ENCODE results near the gene GATM.
"Not testable (repeated sequence)": the region's sequence is repeated elsewhere in the genome, so short reads cannot be mapped to it uniquely, and the experiment has no call there.

Gene GATM

DNA sequence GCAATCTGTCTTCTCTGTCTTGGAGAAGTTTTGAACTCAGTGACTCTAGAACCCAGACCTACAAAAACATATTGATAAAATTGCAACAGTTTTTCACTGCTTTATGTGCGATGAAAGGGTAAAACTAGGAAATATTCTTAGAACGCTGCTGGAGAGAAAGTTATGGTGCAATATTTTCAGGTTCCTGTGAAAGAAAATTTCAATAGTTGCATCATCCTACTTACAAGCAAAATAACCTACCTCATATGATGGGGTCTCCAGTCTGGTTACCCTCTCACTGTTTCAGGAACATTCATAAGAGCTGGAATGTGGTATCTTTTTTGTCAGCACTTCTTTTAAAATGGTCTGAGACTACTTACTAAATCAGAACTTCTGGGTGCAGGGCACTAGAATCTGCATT, 27.1 kb downstream of the GATM start:
- DNase-seq (ENCODE audit: low read depth in 2 of 2) = no peak

DNA sequence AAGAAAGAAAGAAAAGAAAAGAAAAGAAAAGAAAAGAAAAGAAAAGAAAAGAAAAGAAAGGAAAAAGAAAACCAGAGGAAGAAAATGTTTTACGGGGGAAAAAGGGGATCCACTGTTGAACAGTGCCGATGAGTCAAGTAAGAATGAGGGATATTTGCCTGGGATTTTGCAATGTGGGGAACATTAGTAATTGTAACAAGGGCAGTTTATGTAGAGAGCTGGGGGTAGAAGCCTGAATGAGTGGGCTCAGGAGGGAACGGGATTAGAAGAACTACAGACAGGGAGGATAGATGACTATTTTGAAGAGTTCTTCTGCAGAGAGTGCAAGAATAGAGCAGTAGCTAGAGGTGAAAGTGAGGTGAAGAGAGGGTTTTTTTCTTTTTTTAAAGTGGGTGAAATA, 28.7 kb downstream of the GATM start:
- no peak for DNase-seq (ENCODE audit: low read depth in 2 of 2)

DNA sequence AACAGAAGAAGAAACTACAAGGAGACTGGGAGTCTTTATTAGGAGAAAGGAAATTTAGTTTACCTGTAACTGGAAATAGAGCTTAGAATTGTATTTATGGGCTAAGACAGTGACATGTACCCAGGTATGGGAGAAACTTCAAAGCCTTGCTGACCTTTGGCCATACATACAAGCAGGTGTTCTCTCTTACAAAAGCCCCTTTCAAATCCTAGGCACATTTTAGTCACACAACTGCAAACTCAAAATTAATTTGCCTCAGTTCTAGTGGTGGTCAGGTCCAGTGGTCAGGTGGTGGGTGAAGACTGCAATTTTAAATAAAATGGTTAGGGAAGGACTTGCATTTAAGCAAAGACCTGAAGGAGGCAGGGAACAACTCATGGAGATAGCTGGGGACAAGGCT, 30.4 kb downstream of the GATM start:
- no peak for DNase-seq (ENCODE audit: low read depth in 2 of 2)

DNA sequence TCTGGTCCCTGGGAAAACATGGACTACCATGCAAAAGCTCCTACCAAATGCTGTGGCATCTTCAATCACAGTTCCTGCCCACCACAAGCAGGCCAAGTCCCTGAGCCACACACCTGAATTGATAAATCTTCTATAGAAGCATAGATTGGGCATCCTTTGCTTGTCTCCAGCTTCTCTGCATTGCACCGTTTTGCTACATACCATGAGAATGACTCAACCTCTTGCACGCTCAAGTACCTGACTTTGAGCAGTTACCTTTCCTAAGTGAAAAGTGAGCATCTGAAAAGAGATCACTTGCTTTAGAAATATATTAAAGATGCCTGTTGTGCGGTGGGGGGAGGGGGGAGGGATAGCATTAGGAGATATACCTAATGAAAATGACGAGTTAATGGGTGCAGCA, 31.3 kb downstream of the GATM start:
- DNase-seq (ENCODE audit: low read depth in 2 of 2) = no peak

DNA sequence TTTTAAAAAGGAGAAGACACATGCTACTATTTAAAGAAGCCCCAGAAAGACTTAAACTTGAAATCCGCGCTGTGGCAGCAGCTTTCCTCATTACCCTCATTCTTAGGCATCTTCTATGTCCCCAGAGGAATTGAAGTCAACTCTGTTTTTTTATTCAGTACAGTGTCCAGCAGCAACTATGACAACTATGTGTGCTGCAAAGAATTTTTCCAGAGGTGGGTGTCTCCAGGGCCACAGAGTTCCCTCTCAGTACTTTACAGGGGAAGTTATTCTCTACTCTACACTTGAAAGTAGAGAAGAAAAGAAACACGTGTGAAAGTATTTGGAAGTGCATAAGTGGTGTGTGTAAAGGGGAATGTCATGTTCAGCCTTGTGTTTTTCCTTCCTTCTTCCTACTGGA, 32.0 kb downstream of the GATM start:
- DNase-seq (ENCODE audit: low read depth in 2 of 2) = no peak

DNA sequence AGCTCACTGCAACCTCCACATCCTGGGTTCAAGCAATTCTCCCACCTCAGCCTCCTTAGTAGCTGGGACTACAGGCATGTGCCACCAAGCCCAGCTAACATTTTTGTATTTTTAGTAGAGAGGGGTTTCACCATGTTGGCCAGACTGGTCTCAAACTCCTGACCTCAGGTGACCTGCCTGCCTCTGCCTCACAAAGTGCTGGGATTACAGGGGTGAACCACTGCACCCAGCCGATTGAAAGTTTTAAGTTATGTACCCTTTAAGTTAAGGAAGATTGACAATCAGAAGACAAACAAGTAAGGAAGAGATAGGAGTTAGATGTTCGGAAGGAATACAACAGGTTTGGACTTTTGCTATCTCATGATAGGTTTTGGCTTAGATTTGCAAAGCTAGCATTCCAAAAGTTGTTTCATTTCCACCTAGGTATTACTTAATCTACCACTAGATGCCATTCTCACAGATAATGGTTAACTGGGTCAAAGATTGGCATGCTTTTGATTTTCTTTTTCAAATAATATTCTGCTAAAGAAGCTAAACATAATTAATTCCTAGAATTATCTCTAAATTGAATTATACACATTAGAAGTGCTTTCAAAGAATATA, 35.0 kb downstream of the GATM start:
- DNase-seq (ENCODE audit: low read depth in 2 of 2) = no peak

DNA sequence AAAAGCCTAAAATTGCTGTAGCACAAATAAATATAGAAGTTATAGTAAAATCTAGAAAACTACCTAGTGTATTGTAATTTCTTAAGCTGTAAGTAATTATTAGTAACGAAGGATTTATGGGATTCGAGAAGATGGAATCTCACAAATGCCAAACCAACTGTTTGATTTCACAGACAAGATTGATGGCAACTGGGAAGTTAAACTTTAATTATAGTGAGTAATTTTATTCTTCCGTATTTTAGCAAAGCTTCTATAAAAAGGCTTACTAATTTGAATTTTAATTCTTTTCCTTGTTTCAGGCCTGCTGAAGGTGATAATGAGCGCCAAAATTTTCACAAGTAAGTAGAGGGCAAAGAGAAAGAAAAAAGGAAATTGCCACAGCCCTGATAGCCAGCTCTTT, 36.6 kb downstream of the GATM start:
- no peak for DNase-seq (ENCODE audit: low read depth in 2 of 2)

DNA sequence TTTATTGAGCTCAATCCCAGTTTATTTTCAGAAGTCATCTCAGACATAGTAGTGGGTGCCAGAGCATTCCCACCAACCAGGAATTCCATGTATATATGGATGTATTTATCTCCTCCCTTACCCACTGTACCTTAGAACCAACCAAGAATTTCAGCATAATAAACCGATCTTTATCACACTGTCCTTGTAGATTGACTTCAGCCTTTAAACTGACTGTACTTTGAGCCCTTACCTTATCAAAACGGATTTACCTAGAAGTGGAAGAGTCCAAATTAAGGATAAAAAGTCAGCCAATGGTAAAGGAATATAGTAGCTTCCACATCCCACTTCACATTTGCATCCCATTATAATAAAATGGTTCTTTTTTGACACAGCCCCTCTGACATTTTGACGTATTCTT, 37.9 kb downstream of the GATM start:
- no peak for DNase-seq (ENCODE audit: low read depth in 2 of 2)

DNA sequence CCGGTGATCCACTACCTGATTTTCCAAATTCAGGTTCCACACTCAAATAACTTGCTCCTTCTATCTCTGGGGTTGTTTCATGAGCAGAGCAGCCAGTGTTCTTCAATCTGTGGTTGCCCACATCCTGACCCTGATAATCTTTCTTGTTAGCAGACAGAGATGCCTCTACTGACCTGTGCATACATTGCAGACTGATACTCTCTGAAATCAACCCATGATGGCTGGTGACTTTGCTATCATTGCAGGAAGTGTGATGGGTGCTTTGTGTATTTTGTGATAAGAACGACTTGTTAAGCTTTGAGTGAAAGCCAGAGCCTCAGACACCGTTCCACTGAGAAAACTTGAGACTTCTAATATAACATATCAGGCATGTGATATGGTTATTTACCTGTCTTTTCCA, 39.9 kb downstream of the GATM start:
- no peak for DNase-seq (ENCODE audit: low read depth in 2 of 2)

DNA sequence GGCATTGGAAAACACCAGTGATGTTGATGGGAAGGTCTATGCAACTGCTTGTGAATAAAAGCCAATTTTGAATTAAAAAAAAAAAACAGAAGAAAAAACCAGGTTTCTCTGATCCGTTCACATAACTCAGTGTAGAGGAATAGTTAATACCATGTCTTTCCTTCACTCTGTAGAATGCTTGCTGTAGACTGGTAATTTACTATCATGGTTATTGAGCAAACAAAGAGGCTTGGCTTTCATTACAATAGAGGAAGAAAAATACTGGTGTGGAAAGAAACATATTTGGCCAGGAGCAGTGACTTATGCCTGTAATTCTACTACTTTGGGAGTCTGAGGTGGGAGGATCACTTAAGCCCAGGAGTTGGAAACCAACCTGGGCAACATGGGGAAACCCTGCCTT, 41.1 kb downstream of the GATM start:
- DNase-seq (ENCODE audit: low read depth in 2 of 2) = no peak

DNA sequence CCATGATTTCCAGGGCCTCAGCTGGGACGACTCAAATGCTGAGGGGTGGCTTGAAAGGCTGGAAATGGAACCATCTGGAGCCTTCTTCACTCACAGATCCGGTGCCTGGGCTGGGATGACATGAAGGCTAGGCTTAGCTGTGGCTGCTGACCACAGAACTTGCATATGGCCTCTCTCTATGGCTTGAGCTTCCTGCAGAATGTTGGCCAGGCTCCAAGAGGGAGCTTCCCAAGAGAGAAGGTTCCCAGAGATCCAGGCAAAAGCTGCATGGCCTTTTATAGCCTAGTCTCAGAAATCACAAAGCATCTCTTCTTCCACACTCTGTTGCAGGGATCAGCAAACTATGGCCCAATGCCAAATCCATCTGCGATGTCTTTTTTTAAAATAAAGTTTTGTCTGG, 44.8 kb downstream of the GATM start:
- DNase-seq (ENCODE audit: low read depth in 2 of 2) = no peak

DNA sequence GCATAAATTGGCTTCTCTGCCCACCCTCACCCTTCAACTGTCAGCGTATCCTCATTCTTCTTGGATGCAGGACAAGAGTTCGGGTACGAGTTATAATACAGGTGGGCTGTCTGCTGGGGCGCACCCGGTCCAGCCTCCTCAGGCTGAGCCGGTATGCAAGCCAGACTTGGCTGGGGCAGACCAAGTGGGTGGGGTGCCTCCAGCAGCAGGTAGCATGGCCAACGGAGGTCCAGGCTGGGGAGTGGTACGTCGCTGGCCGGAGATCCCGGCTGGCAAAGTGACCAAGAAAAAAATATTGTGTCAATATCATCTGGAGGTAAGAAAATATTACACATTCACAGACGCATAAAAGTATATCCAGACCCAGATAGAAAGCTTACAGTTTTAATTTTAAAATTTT, 45.6 kb downstream of the GATM start:
- no peak for DNase-seq (ENCODE audit: low read depth in 2 of 2)

DNA sequence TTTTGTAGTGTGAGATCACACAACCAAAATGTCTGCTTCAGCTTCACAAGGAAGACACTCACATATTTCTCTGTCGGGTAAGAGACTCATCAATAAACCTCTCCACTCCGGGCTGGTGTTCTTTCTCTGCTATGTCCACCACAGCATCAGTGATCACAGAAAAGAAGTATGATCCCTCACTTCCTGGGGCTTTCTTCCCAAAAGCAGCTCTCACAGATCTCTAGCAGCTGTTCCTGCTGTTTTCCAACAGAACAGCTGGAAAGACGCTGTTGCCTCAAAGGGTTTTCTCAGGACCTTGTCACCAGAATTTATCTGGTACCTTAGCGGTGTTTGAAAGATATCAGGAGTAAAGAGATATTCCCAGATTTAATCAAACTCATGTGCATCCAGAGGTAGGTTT, 46.4 kb downstream of the GATM start:
- no peak for DNase-seq (ENCODE audit: low read depth in 2 of 2)

DNA sequence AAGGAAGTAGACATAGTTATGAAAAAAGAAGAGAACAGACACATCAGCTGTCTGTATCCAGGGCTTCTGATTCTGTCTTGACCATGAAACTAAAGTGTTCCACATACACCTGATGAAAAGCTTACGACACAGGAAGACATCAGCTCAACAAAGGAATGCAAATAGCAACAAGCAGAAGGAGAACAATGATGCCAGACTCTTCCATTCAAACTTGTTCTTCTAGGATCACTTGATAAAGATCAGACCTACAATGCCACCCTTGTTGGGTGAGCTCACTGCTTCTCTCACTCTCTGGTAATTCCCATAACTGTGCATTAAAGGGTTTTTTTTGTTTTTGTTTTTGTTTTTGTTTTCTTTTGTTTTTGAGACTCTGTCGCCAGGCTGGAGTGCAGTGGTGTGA, 49.7 kb downstream of the GATM start:
- no peak for DNase-seq (ENCODE audit: low read depth in 2 of 2)

DNA sequence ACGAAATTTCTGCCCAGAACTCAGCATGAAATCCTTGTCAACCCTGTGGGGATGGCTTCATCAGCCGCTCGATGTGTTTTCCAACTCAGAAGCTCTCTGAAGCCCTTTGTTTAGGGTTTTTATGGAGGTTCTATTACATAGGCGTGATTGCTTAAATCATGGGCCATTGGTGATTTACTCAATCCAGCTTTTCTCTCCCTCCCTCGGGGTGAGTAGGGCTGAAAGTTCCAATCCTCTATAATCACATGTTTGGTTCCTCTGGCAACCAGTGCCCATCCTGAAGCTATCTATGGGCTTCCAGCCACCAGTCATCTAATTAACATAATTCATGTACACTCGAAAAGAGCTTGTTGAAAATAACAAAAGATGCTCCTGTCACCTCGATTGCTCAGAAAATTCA, 51.6 kb downstream of the GATM start:
- no peak for DNase-seq (ENCODE audit: low read depth in 2 of 2)

DNA sequence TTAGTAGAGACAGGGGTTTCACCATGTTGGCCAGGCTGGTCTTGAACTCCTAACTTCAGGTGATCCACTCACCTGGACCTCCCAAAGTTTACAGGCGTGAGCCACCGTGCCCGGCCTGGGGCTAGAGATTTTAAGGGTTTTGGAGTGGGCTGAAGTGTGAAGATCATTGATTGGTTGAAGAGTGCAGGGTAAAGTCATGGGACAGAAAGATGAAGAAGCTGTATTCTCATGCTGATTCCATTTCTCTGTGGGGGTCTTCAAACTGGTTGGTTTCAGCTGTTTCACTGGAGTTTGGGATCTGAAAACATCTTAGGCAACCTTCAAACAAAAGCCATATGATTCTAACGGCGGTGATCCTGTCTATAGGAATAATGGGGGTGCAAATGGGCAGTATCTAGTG, 52.1 kb downstream of the GATM start:
- DNase-seq (ENCODE audit: low read depth in 2 of 2) = no peak

DNA sequence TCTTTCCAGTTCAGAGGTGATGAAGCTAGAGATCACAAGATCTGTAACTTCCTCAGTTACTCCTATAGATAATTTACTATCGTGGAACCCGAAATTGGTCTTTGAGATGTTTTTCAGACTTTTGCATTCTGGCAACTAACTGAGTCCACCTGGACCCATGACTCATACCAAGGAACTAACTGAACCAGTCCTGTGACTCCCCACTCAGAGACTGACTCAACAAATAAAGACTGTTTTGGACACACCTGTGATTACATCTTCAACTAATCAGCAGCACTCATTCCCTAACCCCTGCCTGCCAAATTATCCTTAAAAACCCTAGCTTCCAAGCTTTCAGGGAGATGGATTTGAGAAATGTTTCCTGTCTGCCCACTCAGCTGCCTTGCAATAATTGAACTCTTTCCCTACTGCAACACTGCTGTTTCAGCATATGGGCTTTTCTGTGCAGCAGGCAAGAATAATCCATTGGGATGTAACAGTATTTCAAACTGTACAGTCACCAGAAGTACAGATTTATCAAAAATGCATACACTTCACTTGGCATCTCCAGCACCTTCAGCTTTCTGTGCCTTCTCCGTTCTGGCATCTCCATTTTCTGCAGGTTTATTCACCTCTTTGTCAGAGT, 57.7 kb downstream of the GATM start:
- no peak for DNase-seq (ENCODE audit: low read depth in 2 of 2)

DNA sequence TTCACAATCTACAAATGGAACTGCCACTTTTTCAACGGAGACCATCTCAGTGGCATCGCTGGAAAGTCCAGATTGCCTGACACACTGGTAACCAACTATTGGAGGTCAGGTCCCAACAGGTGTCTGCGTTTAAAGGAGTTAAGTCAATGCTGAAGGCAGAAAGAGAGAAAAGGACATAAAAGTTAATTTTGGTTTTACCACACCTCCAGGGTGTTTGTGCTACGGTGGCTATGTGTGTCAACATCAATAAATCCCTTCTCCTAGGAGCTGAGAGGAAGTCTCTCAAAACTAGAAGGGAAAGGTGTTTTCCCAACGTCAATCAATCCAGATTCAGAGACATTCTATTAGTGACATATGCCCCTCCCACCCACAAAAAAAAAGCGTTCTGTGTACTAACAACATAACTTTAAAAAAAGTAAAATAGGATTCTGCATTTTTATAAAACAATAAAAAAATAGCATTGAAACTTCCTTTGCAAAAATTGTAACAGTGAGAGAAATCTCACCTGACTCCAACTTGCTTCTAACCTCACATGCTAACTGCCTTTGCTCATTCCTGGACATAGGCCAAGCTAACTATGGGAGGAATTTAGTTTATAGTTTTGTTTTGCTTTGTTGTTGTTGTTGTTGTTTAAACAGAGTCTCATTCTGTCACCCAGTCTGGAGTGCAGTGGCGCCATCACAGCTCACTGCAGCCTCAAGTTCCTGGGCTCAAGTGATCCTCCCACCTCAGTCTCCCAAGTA, 58.7 kb downstream of the GATM start:
- no peak for DNase-seq (ENCODE audit: low read depth in 2 of 2)

DNA sequence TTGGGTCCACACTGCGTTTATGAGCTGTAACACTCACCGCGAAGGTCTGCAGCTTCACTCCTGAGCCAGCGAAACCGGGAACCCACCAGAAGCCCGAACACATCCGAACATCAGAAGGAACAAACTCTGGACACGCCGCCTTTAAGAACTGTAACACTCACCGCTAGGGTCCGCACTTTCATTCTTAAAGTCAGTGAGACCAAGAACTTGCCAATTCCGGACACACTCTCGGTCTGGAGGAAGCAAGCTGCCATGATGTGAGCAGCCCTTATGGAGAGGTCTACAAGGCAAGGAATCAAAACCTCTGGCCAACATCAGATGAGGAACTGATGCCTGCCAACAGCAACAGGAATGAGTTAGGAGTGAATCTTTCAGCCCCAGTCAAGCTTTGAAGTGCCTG, 63.4 kb downstream of the GATM start:
- no peak for DNase-seq (ENCODE audit: low read depth in 2 of 2)

DNA sequence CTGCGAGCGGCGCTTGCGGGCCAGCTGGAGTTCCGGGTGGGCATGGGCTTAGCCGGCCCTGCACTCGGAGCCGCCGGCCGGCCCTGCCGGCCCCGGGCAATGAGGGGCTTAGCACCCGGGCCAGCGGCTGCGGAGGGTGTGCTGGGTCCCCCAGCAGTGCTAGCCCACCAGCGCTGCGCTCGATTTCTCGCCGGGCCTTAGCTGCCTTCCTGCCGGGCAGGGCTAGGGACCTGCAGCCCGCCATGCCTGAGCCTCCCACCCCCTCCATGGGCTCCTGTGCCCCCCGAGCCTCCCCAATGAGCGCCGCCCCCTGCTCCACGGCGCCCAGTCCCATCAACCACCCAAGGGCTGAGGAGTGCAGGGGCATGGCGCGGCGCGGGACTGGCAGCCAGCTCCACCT, 64.2 kb downstream of the GATM start:
- not testable (repeated sequence) for DNase-seq (ENCODE audit: low read depth in 2 of 2)

Data from stimulated activated CD4-positive, alpha-beta T cell treated with anti-CD3 and anti-CD28 coated beads, Interleukin-15, amount 100 ng/mL, for 48 hours (primary cell).